ENCODE results near the gene PPP1R36.
"Not testable (repeated sequence)": the region's sequence is repeated elsewhere in the genome, so short reads cannot be mapped to it uniquely, and the experiment has no call there.

Gene PPP1R36

GRCh38 chr14:64518229-64518628 lies 31.5 kb upstream of the PPP1R36 start:
- no peak for DNase-seq (ENCODE audit: low spot score)

- DNase-seq (ENCODE audit: low spot score), result no peak
Measured at GRCh38 chr14:64520699-64521098, 29.1 kb upstream of the PPP1R36 start.

- no peak for DNase-seq (ENCODE audit: low spot score)
Measured at GRCh38 chr14:64522591-64523355, 27.0 kb upstream of the PPP1R36 start.

GRCh38 chr14:64525354-64525753 lies 24.4 kb upstream of the PPP1R36 start:
- DNase-seq (ENCODE audit: low spot score), result no peak

GRCh38 chr14:64531567-64531966 lies 18.2 kb upstream of the PPP1R36 start:
- no peak for DNase-seq (ENCODE audit: low spot score)

GRCh38 chr14:64536488-64537245 lies 13.1 kb upstream of the PPP1R36 start:
- no peak for DNase-seq (ENCODE audit: low spot score)

GRCh38 chr14:64540208-64541202 lies 9.3 kb upstream of the PPP1R36 start, which contains the start of gene HSPA2:
TSS of gene HSPA2 (plus strand) at chr14:64540741. CDS start at chr14:64540850, 109 bp downstream.
- DNase-seq (ENCODE audit: low spot score), result peak; percentile 99

- DNase-seq (ENCODE audit: low spot score), result peak; percentile 79
Measured at GRCh38 chr14:64541261-64541971, 8.3 kb upstream of the PPP1R36 start.

- DNase-seq (ENCODE audit: low spot score), result no peak
Measured at GRCh38 chr14:64541972-64542835, 7.6 kb upstream of the PPP1R36 start.

GRCh38 chr14:64542836-64543201 lies 6.9 kb upstream of the PPP1R36 start:
- no peak for DNase-seq (ENCODE audit: low spot score)

GRCh38 chr14:64544607-64545312 lies 5.0 kb upstream of the PPP1R36 start:
- no peak for DNase-seq (ENCODE audit: low spot score)

- no peak for DNase-seq (ENCODE audit: low spot score)
Measured at GRCh38 chr14:64549016-64549415, 745 bp upstream of the PPP1R36 start.

- no peak for DNase-seq (ENCODE audit: low spot score)
Measured at GRCh38 chr14:64550621-64551333, 1.0 kb downstream of the PPP1R36 start.

GRCh38 chr14:64554556-64554955 lies 4.8 kb downstream of the PPP1R36 start:
- no peak for DNase-seq (ENCODE audit: low spot score)

- no peak for DNase-seq (ENCODE audit: low spot score)
Measured at GRCh38 chr14:64556526-64556925, 6.8 kb downstream of the PPP1R36 start.

- not testable (repeated sequence) for DNase-seq (ENCODE audit: low spot score)
Measured at GRCh38 chr14:64558216-64558615, 8.5 kb downstream of the PPP1R36 start.

GRCh38 chr14:64561631-64562030 lies 11.9 kb downstream of the PPP1R36 start:
- DNase-seq (ENCODE audit: low spot score), result no peak

GRCh38 chr14:64562436-64562835 lies 12.7 kb downstream of the PPP1R36 start:
- DNase-seq (ENCODE audit: low spot score), result no peak

- DNase-seq (ENCODE audit: low spot score), result no peak
Measured at GRCh38 chr14:64563696-64564095, 13.9 kb downstream of the PPP1R36 start.

Data from left forelimb (tissue), 1 donor.